HG02885 (cell line): ENCODE data around the gene CAMKV.
"Not testable (repeated sequence)": the region's sequence is repeated elsewhere in the genome, so short reads cannot be mapped to it uniquely, and the experiment has no call there.

Experiments
- ATAC-seq: cut with Tn5 transposase; IDR thresholded peaks from one replicate; pipeline ENCODE4 v1.9.1; 2021; ENCODE audit warnings: mild to moderate bottlenecking; ENCODE audit not compliant: unreplicated experiment, poor library complexity

CAMKV gene

GRCh38 chr3:49869525-49870126 is at the start of gene CAMKV:
TSS of gene CAMKV (minus strand) at chr3:49869906. CDS start at chr3:49862388, 7,518 bp downstream.
- no peak for ATAC-seq

GRCh38 chr3:49917806-49918590 is 48.3 kb upstream of the CAMKV start:
- ATAC-seq: not testable (repeated sequence)

- ATAC-seq: no peak
These were observed 47.0 kb upstream of the CAMKV start for GRCh38 chr3:49916686-49917085.

GRCh38 chr3:49914906-49915305 is 45.2 kb upstream of the CAMKV start:
- no peak for ATAC-seq

- no peak for ATAC-seq
These were observed 43.2 kb upstream of the CAMKV start for GRCh38 chr3:49912881-49913281.

- ATAC-seq: no peak
These were observed 41.9 kb upstream of the CAMKV start for GRCh38 chr3:49911611-49912010.

- no peak for ATAC-seq
These were observed 41.4 kb upstream of the CAMKV start for GRCh38 chr3:49911124-49911420.

- ATAC-seq: no peak
These were observed 40.9 kb upstream of the CAMKV start for GRCh38 chr3:49910409-49911123.

GRCh38 chr3:49908373-49909199 is 38.9 kb upstream of the CAMKV start:
- no peak for ATAC-seq

GRCh38 chr3:49906073-49906743 is 36.5 kb upstream of the CAMKV start:
- ATAC-seq: no peak

- not testable (repeated sequence) for ATAC-seq
These were observed 34.7 kb upstream of the CAMKV start for GRCh38 chr3:49904448-49904847.

GRCh38 chr3:49903451-49904424 is 34.0 kb upstream of the CAMKV start, which contains the start of gene MST1R:
TSS of gene MST1R (minus strand) at chr3:49903873. CDS start at chr3:49903609, 264 bp downstream.
- peak; percentile 70 for ATAC-seq

GRCh38 chr3:49902511-49903345 is 33.0 kb upstream of the CAMKV start:
- no peak for ATAC-seq

GRCh38 chr3:49901366-49902339 is 31.9 kb upstream of the CAMKV start:
- no peak for ATAC-seq

GRCh38 chr3:49900491-49901153 is 30.9 kb upstream of the CAMKV start:
- no peak for ATAC-seq

- no peak for ATAC-seq
These were observed 30.1 kb upstream of the CAMKV start for GRCh38 chr3:49899815-49900214.
